HG03039 (cell line): Measurements from ENCODE around the gene RAI1.

ENCODE experiments used
- ATAC-seq: cut with Tn5 transposase; IDR thresholded peaks from one replicate; pipeline ENCODE4 v1.9.1; 2021; ENCODE audit warnings: mild to moderate bottlenecking, moderate library complexity; ENCODE audit not compliant: unreplicated experiment

RAI1 gene

GRCh38 chr17:17781591-17782496 is 100.6 kb downstream of the RAI1 start:
- ATAC-seq, result no peak

GRCh38 chr17:17782523-17783115 is 101.4 kb downstream of the RAI1 start:
- no peak for ATAC-seq

GRCh38 chr17:17783116-17783824 is 102.0 kb downstream of the RAI1 start:
- ATAC-seq, result no peak

GRCh38 chr17:17783825-17784656 is 102.8 kb downstream of the RAI1 start:
- ATAC-seq, result no peak

- ATAC-seq, result no peak
Observed at GRCh38 chr17:17784657-17785267, 103.5 kb downstream of the RAI1 start.

GRCh38 chr17:17785407-17785806 is 104.1 kb downstream of the RAI1 start:
- ATAC-seq, result no peak

- no peak for ATAC-seq
Observed at GRCh38 chr17:17786998-17787397, 105.7 kb downstream of the RAI1 start.

- ATAC-seq, result no peak
Observed at GRCh38 chr17:17787568-17787967, 106.3 kb downstream of the RAI1 start.

GRCh38 chr17:17788967-17789366 is 107.7 kb downstream of the RAI1 start:
- ATAC-seq, result no peak

- no peak for ATAC-seq
Observed at GRCh38 chr17:17789410-17789809, 108.2 kb downstream of the RAI1 start.

GRCh38 chr17:17789828-17790636 is 108.8 kb downstream of the RAI1 start:
- ATAC-seq, result no peak

GRCh38 chr17:17790637-17791464 is 109.6 kb downstream of the RAI1 start:
- no peak for ATAC-seq

- no peak for ATAC-seq
Observed at GRCh38 chr17:17792037-17792550, 110.8 kb downstream of the RAI1 start.

- no peak for ATAC-seq
Observed at GRCh38 chr17:17792551-17793377, 111.5 kb downstream of the RAI1 start.

- no peak for ATAC-seq
Observed at GRCh38 chr17:17793378-17794214, 112.3 kb downstream of the RAI1 start.

GRCh38 chr17:17794382-17794781 is 113.1 kb downstream of the RAI1 start:
- ATAC-seq, result no peak

GRCh38 chr17:17795296-17795695 is 114.0 kb downstream of the RAI1 start:
- ATAC-seq, result no peak
